GM12891 (cell line): Measurements from ENCODE around the gene KIFC3.
A peak's percentile ranks its signal among the peaks of the same experiment; 100 is the strongest.

ENCODE experiments used
- DNase-seq: peaks from one replicate; pipeline ENCODE4 v3.0.0; 2011; ENCODE audit warnings: low spot score; ENCODE audit not compliant: insufficient read length
- FAIRE-seq: peaks from 2 replicates; lab custom pipeline; 2011; peaks lifted over from hg19 to GRCh38; lab: Jason Lieb, UNC
- PAX5 ChIP-seq: IDR thresholded peaks from 2 replicates; pipeline ENCODE4 v1.6.1; 2011; ENCODE audit warnings: low read length, moderate library complexity, mild to moderate bottlenecking; ENCODE audit not compliant: insufficient read depth, severe bottlenecking
- POLR2A ChIP-seq: IDR thresholded peaks from 2 replicates; pipeline ENCODE4 v1.6.1; 2011; ENCODE audit warnings: low read depth, low read length, control low read depth
- POLR2AphosphoS5 ChIP-seq: IDR thresholded peaks from 2 replicates; pipeline ENCODE4 v1.6.1; 2011; ENCODE audit warnings: low read depth, low read length, control low read depth
- POU2F2 ChIP-seq: IDR thresholded peaks from 2 replicates; pipeline ENCODE4 v1.6.1; 2011; ENCODE audit warnings: low read depth, mild to moderate bottlenecking, control low read depth, low read length, moderate library complexity
- SPI1 ChIP-seq: IDR thresholded peaks from 2 replicates; pipeline ENCODE4 v1.6.1; 2011; ENCODE audit warnings: low read depth, low read length, control low read depth
- TAF1 ChIP-seq: IDR thresholded peaks from 2 replicates; pipeline ENCODE4 v1.6.1; 2011; ENCODE audit warnings: low read depth, low read length, control low read depth

Gene KIFC3

GRCh38 chr16:57824888-57825287, 22.6 kb upstream of the KIFC3 start:
- DNase-seq (no peak), FAIRE-seq (no peak)
- TF ChIP-seq PAX5 (no peak), POU2F2 (no peak), SPI1 (no peak), TAF1 (no peak), POLR2AphosphoS5 (no peak), POLR2A (no peak)

DNA sequence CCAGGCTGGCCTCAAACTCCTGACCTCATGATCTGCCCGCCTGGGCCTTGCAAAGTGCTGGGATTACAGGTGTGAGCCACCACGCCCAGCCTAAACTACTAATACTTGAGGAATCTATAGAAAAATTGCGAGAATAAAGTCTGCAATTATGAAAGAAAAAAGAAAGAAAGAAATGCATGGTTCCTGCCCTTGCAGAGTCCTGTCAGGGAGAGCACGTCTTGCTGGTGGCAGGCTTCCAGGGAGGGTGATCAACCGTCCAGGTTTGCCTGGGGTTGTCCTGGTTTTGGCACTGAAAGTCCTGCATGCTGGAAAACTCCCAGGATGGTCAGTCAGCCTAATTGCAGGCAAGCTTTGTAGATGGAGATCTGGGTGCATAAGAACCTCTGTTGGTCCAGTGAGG, 21.5 kb upstream of the KIFC3 start:
- FAIRE-seq (no peak), DNase-seq (no peak)
- no peak for TF ChIP-seq POU2F2
- no peak for TF ChIP-seq TAF1
- no peak for TF ChIP-seq POLR2A
- TF ChIP-seq PAX5 = no peak
- TF ChIP-seq SPI1 = no peak
- TF ChIP-seq POLR2AphosphoS5 = no peak

DNA sequence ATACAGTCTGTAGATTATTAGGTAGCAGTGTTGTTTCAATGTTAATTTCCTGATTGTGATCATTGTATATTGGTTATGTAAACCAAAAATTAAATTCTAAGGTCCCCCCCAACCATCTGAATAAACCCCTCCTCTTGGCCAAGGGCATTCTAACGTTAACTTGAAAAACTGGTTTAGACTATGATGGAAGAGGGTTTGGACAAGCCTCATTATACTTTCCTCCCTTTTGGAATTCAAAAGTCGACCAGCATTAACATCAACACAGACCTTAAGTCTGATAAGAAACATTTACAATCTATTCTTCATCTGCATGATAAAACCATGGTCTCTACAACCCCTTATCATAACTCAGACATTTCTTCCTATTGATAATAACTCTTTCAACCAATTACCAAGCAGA, 20.6 kb upstream of the KIFC3 start:
- FAIRE-seq = no peak
- DNase-seq = no peak

GRCh38 chr16:57822018-57822553, 19.8 kb upstream of the KIFC3 start:
- DNase-seq (no peak), FAIRE-seq (no peak)
- TF ChIP-seq POLR2A = no peak
- no peak for TF ChIP-seq TAF1
- no peak for TF ChIP-seq POLR2AphosphoS5

More for the DNA sequence above, 20.6 kb upstream of the KIFC3 start:
- no peak for TF ChIP-seq PAX5

DNA sequence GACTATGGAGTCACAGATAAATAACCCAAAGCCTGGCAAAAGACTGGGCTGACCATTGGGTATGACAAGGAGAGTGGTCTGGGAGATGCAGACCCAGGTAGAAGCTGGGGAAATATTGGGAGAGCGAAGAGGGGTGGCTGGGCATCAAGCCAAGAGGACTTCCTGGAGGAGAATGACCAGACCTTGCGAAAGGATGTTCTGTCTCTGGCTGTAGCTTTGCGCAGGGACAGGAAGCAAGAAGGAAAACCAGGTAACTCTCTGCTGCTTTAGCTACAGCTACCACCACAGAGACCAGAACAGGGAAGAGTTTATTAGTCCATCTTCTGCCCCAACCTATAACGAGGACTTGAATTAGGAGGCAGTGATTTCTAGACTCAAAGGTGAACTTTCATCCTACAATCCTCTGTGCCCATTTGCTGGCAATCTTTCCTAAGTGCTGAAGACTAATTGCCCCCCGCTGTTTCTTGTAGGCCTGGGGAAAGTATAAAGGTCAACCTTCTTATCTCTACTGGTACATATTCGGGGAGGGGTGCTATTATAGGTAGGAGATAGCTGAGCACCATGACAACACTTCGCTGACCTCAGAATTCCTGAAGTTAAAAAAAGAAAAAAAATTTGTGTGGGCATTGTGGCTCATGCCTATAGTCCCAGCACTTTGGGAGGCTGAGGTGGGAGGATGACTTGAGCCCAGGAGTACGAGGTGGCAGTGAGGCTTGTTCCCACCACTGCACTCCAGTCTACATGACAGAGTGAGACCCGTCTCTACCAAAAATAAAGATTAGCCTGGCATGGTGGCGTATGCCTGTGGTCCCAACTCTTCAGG, 19.1 kb upstream of the KIFC3 start:
- TF ChIP-seq PAX5 (no peak), POLR2AphosphoS5 (no peak), SPI1 (no peak), POU2F2 (no peak), POLR2A (no peak), TAF1 (no peak)
- FAIRE-seq (no peak), DNase-seq (no peak)

- TF ChIP-seq POLR2A = no peak
- no peak for TF ChIP-seq SPI1
- TF ChIP-seq POLR2AphosphoS5 = no peak
- no peak for TF ChIP-seq PAX5
- TF ChIP-seq TAF1 = no peak
- TF ChIP-seq POU2F2 = no peak
- FAIRE-seq (no peak), DNase-seq (no peak)
These were observed 16.2 kb upstream of the KIFC3 start for GRCh38 chr16:57818377-57819064.

DNA sequence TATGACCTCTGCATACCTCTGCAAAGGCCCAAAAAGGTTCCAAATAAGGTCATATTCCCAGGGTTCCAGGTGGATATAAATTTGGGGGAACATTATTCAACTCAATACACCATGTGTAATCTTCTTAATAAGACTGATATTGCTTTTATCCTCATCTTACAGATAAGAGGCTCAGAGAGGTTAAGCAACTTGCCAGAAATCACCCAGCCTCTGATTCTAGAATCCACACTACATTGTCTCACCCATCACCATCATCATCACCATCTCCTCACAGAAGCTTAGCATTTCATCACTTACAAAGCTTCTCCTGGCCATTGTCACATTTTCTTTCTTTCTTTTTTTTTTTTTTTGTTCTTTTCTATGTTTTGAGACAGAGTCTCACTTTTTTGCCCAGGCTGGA, 15.4 kb upstream of the KIFC3 start:
- FAIRE-seq = no peak
- no peak for DNase-seq
- TF ChIP-seq POU2F2 (no peak), TAF1 (no peak), POLR2AphosphoS5 (no peak), PAX5 (no peak), POLR2A (no peak), SPI1 (no peak)

DNA sequence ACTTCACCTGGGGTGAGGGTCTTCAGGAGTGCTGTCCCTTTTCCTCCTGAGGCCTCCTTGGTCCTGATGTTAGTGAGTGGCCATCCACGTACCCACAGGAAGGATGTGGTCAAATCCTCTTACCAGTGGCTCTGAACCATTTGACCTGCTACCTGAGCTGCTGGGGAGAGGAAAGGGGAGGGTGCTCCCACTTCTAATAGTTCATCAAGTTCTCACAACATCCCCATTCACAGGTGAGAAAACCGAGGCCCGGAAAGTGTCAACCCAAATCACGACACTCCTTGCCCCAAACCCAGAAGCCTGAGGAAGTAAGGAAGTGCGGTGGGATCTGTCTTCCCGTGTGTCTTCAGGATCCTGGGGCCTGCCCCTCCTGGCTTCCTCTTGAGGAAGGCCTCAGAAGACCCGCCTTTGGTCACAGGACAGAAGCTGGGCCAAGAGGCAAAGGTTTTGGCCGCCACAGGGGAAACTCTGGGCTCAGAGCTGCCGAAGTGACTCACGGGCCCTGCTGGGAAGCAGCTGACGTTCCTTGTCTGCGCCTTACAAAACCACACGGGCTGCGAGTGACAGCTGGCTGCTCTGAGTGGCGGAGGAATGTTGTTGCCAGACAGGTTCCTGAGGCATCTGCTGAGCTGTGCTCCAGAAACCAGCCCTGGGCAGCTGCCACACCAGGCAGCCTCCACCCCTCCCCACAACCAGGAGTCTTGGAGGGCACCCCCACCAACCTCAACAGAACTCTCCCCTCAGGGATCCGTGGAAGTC, 13.9 kb upstream of the KIFC3 start:
- TF ChIP-seq POLR2AphosphoS5 (no peak), POLR2A (no peak), SPI1 (no peak), PAX5 (no peak), TAF1 (no peak), POU2F2 (no peak)
- no peak for DNase-seq
- FAIRE-seq = peak; percentile 26

- TF ChIP-seq TAF1 = no peak
- TF ChIP-seq PAX5 = no peak
- TF ChIP-seq POLR2A = no peak
- no peak for TF ChIP-seq POU2F2
- TF ChIP-seq SPI1 = no peak
- TF ChIP-seq POLR2AphosphoS5 = no peak
- no peak for FAIRE-seq
- DNase-seq = no peak
These were observed 12.6 kb upstream of the KIFC3 start for GRCh38 chr16:57814896-57815295.
